ENCODE data around the gene GJC2.

- TF ChIP-seq, protein P1, sequence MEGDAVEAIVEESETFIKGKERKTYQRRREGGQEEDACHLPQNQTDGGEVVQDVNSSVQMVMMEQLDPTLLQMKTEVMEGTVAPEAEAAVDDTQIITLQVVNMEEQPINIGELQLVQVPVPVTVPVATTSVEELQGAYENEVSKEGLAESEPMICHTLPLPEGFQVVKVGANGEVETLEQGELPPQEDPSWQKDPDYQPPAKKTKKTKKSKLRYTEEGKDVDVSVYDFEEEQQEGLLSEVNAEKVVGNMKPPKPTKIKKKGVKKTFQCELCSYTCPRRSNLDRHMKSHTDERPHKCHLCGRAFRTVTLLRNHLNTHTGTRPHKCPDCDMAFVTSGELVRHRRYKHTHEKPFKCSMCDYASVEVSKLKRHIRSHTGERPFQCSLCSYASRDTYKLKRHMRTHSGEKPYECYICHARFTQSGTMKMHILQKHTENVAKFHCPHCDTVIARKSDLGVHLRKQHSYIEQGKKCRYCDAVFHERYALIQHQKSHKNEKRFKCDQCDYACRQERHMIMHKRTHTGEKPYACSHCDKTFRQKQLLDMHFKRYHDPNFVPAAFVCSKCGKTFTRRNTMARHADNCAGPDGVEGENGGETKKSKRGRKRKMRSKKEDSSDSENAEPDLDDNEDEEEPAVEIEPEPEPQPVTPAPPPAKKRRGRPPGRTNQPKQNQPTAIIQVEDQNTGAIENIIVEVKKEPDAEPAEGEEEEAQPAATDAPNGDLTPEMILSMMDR (IDR thresholded peaks at IDR 0.05) = no peak
- TF ChIP-seq POLR2AphosphoS5 (IDR thresholded peaks at IDR 0.05) = no peak
- no peak for TF ChIP-seq POLR2A (IDR thresholded peaks at IDR 0.05)
Observed at GRCh38 chr1:228109962-228110488, 39.7 kb upstream of the GJC2 start.

Data from breast epithelium (tissue), 3 donors.